Thyroid gland (tissue), 4 donors: Measurements from ENCODE around the gene MRPS23. TPM values are rescaled to one million over a fixed set of nuclear protein-coding genes. Genes with fewer than 3 reads are reported as not detected.

ENCODE experiments used
- DNase-seq, 2 donors: peaks; one replicate each; pipeline ENCODE4 v3.0.0-alpha.2; 2019
- H3K27ac ChIP-seq, 3 donors: fragments of 200-600 bp; sonication (generic); 1 replicate in 2 of 3; 2 replicates in 1 of 3; pipeline ENCODE4 v1.5.1; 2016 to 2019; ENCODE audit warnings: mild to moderate bottlenecking in 1 of 3, moderate library complexity in 1 of 3
- H3K27me3 ChIP-seq: fragments of 200-600 bp; sonication (generic); one replicate; pipeline ENCODE4 v1.5.1; 2019
- H3K36me3 ChIP-seq, 2 donors: fragments of 200-600 bp; sonication (generic); one replicate each; pipeline ENCODE4 v1.5.1; 2016 to 2019
- H3K4me1 ChIP-seq, 2 donors: fragments of 200-600 bp; sonication (generic); one replicate each; pipeline ENCODE4 v1.5.1; 2017 to 2019
- H3K4me3 ChIP-seq, 3 donors: fragments of 200-600 bp; sonication (generic); replicated peaks in 1 of 3; 1 replicate in 2 of 3; 2 replicates in 1 of 3; pipeline ENCODE4 v1.5.1; 2016; ENCODE audit warnings: mild to moderate bottlenecking in 1 of 3
- H3K9me3 ChIP-seq: fragments of 200-600 bp; sonication (generic); one replicate; pipeline ENCODE4 v1.5.1; 2017
- POLR2A ChIP-seq, 2 donors: fragments of 450-650 bp; IDR thresholded peaks; one replicate each; pipeline ENCODE4 v1.6.1; 2017; ENCODE audit warnings: antibody characterized with exemption in 2 of 2, mild to moderate bottlenecking in 2 of 2, moderate library complexity in 1 of 2
- WGBS, 2 donors: methylation state at CpG; one replicate each; pipeline ENCODE4 v1.1.5; 2017; 5-methylcytosine and 5-hydroxymethylcytosine counted together
- intact Hi-C: fragments of 100-400 bp; cut with DNase I; formaldehyde crosslinking; loops from one replicate; pipeline ENCODE4 v1.15.1; 2023
- total RNA-seq, 4 donors: library from RNA; depleted of rRNA; stranded (reverse); fragments of >200 nt; gene quantifications; one replicate each; pipeline ENCODE4 v1.2.3, GENCODE V29; 2016
- TF ChIP-seq, protein P1 (sequence below), 6 experiments: fragments of 200-600 bp in 3 of 6; fragments of 450-650 bp in 3 of 6; sonication (generic) in 3 of 6; IDR thresholded peaks; one replicate each; pipeline ENCODE4 v1.5.1; 2016 to 2019; ENCODE audit warnings: antibody characterized with exemption in 6 of 6, mild to moderate bottlenecking in 2 of 6, inconsistent platforms in 1 of 6, moderate library complexity in 1 of 6

Gene MRPS23
- total RNA-seq, 4 donors from 2014 or later: 23.6 to 44.3 (median 34.8) TPM

DNA sequence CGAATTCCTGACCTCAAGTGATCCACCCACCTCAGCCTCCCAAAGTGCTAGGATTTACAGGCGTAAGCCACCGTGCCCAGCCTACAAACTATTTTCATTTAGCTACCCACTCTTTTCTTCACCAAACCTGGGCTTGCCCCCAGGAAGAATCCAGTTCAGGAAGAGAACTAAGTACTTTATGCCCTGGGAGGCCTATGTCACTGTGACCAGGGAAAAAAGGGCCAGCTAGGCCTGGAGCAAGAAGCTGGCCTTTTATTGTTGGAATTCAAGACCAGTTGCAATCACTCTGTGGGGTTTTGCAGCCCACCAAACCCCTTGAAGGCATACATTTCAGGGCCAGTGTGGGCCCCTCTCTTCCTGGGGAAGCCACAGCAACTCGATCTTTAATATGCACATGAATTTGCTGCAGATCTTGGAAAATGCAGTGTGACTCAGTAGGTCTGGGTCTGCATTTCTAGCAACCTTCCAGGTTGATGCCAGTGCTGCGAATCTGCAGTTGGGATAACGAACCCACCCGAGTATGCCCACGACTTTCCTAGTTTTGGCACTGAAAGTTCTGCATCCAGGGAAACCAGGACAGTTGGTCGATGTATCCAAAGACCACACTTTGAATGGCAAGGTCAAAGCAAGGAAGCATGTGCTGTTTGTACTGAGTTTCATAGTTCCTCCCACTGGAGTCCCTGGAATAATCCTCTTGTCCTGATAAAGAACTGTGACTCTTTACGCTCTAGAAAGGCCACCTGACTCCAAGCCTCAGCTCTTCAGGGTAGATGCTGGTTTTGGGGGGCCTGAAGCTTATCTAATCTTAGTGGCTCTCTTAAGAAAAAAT, 7.2 kb upstream of the MRPS23 start:
- intact Hi-C loops: loop anchor here (5.0 kb wide), 2 partner anchors 140 to 255 kb away; no protein-coding TSS in a partner anchor
- H3K27me3 ChIP-seq: no peaks in the 10 kb centered on the region
- TF ChIP-seq, protein P1, sequence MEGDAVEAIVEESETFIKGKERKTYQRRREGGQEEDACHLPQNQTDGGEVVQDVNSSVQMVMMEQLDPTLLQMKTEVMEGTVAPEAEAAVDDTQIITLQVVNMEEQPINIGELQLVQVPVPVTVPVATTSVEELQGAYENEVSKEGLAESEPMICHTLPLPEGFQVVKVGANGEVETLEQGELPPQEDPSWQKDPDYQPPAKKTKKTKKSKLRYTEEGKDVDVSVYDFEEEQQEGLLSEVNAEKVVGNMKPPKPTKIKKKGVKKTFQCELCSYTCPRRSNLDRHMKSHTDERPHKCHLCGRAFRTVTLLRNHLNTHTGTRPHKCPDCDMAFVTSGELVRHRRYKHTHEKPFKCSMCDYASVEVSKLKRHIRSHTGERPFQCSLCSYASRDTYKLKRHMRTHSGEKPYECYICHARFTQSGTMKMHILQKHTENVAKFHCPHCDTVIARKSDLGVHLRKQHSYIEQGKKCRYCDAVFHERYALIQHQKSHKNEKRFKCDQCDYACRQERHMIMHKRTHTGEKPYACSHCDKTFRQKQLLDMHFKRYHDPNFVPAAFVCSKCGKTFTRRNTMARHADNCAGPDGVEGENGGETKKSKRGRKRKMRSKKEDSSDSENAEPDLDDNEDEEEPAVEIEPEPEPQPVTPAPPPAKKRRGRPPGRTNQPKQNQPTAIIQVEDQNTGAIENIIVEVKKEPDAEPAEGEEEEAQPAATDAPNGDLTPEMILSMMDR (IDR thresholded peaks at IDR 0.05): no peak
- TF ChIP-seq POLR2A (IDR thresholded peaks at IDR 0.05): no peak
- peaks cover 14 to 37% of the 10 kb centered on the region in 2 donors for H3K4me1 ChIP-seq
- H3K4me3 ChIP-seq: no peak overlapping the region
- H3K36me3 ChIP-seq: no peaks in the 10 kb centered on the region
- no peaks in the 10 kb centered on the region for H3K9me3 ChIP-seq
- no peak for DNase-seq
- 81 to 85% methylated on average over 10 of the region's 10 CpGs for WGBS, 2 donors
- no peak overlapping the region for H3K27ac ChIP-seq

DNA sequence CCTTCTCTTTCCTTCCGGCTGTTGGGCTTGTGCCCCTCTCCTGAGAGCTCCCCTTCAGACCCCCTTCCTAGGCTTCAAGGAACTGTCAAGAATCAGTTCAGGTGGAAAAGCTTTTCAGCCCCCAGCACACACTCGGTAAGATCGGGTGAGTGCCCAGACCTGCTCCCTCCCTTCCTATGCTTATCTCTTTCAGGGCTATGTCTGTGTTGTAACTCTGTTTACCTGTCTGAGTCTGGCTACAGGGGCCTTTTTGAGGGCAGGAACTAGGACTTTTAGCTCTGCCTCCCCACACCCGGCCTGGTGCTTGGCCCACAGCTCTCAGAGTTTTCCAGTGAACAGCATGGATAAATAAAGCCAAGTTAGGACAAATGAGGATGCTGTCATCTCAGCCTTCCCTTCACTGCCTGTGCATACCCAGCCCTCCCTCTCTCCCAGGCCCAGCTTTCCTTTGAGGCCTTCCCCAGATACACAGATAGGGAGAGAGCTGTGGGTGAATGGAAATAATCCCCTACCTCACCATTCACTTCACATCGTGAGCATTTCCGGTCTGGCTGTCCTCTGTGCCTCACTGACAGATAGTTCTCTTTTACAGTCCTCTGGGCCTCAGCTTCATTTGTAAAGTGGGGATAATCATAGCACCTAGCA, 5.7 kb upstream of the MRPS23 start:
- 44% methylated on average over 6 of the region's 6 CpGs for WGBS, 2 donors
- Histone ChIP-seq H3K27ac (no peak overlapping the region), H3K36me3 (no peaks in the 10 kb centered on the region)

DNA sequence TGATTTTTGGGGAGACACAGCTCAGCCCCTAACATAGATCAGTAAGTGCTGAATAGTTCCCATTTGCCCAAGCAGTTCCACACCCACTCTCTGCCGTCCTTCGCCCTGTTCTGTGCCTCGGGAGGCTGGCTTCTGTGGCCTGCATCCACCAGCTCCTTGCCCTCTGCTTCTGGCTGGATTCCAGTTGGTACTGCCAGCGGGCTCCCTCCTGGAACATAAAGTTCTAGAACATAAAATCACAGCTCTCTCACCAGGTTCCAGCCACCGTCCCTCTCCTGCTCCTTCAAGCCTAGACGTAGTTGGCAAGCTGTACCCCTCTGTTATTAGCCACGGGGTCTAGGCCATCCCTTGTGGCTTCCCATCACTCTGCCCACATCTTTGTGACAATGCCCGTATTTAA, 3.9 kb upstream of the MRPS23 start:
- H3K9me3 ChIP-seq: no peaks in the 10 kb centered on the region

More for the DNA sequence above, 5.7 kb upstream of the MRPS23 start:
- Histone ChIP-seq H3K27me3 (no peaks in the 10 kb centered on the region), H3K4me3 (no peak overlapping the region), H3K9me3 (no peaks in the 10 kb centered on the region), H3K4me1 (peaks cover 7 to 36% of the 10 kb centered on the region in 2 donors)
- DNase-seq: no peak
- TF ChIP-seq, protein P1 (IDR thresholded peaks at IDR 0.05): no peak
- no peak for TF ChIP-seq POLR2A (IDR thresholded peaks at IDR 0.05)
- intact Hi-C loops: loop anchor here (5.0 kb wide), 2 partner anchors 142 to 257 kb away; no protein-coding TSS in a partner anchor

DNA sequence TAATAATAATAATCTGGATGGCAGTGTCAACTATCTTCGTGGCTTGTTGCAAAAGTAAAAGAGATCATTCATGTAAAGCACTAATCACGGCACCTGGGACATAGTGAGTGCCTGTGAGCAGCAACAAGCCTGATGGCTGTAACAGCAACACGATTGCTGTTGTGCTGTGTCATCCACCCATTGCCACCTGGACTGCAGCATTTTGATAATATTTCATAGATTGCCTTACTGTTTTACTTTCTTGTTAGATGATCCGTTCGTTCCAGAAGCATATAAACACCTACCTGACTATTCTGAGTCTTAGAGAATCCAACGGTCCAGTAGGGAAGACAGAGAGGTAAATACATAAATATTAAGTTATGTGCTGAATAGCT, 3.1 kb upstream of the MRPS23 start:
- intact Hi-C loops: no loop called here
- Histone ChIP-seq H3K27me3 (no peaks in the 10 kb centered on the region), H3K9me3 (no peaks in the 10 kb centered on the region), H3K4me3 (no peak overlapping the region), H3K27ac (no peak overlapping the region), H3K36me3 (no peaks in the 10 kb centered on the region), H3K4me1 (peaks cover 20 to 43% of the 10 kb centered on the region in 2 donors)
- DNase-seq: no peak
- TF ChIP-seq, protein P1 (IDR thresholded peaks at IDR 0.05): no peak
- no peak for TF ChIP-seq POLR2A (IDR thresholded peaks at IDR 0.05)
- 67 to 71% methylated on average over 6 of the region's 6 CpGs for WGBS, 2 donors

More for the DNA sequence above, 3.9 kb upstream of the MRPS23 start:
- no peak overlapping the region for H3K27ac ChIP-seq
- H3K27me3 ChIP-seq: no peaks in the 10 kb centered on the region
- peaks cover 13 to 39% of the 10 kb centered on the region in 2 donors for H3K4me1 ChIP-seq
- H3K36me3 ChIP-seq: no peaks in the 10 kb centered on the region
- peak; percentile 85 to 87 for DNase-seq
- intact Hi-C loops: no loop called here
- H3K4me3 ChIP-seq: no peak overlapping the region
- WGBS, 2 donors: 49 to 54% methylated on average over 8 of the region's 8 CpGs
- peak in 1 of 2 donors; percentile 21 for TF ChIP-seq POLR2A (IDR thresholded peaks at IDR 0.05)
- TF ChIP-seq, protein P1 (IDR thresholded peaks at IDR 0.05): no peak
